HG02642 (cell line): ENCODE measurements around the gene CEP250.
"Not testable (repeated sequence)": the region's sequence is repeated elsewhere in the genome, so short reads cannot be mapped to it uniquely, and the experiment has no call there.

Experiments
- ATAC-seq: cut with Tn5 transposase; IDR thresholded peaks from one replicate; pipeline ENCODE4 v1.9.1; 2021; ENCODE audit warnings: mild to moderate bottlenecking; ENCODE audit not compliant: unreplicated experiment, poor library complexity

The CEP250 gene

GRCh38 chr20:35517767-35518166, 62.4 kb downstream of the CEP250 start:
- ATAC-seq, result not testable (repeated sequence)

- ATAC-seq, result no peak
These were observed 63.6 kb downstream of the CEP250 start for GRCh38 chr20:35518955-35519354.

GRCh38 chr20:35523298-35523888, 68.0 kb downstream of the CEP250 start:
- ATAC-seq, result no peak

GRCh38 chr20:35525639-35526038, 70.2 kb downstream of the CEP250 start:
- no peak for ATAC-seq

GRCh38 chr20:35527122-35527769, 71.8 kb downstream of the CEP250 start:
- no peak for ATAC-seq

GRCh38 chr20:35529552-35529951, 74.2 kb downstream of the CEP250 start, which contains the start of gene C20orf173:
C20orf173 (minus strand) TSS chr20:35529652; CDS start chr20:35529373, 279 bp downstream.
- no peak for ATAC-seq

- peak; percentile 61 for ATAC-seq
These were observed 84.4 kb downstream of the CEP250 start for GRCh38 chr20:35539756-35540212.

GRCh38 chr20:35541118-35541782, 85.9 kb downstream of the CEP250 start:
- no peak for ATAC-seq

GRCh38 chr20:35541783-35542662, 86.6 kb downstream of the CEP250 start, which contains the start of gene ERGIC3:
ERGIC3 (plus strand) TSS chr20:35542078; CDS start chr20:35542098, 20 bp downstream.
- peak; percentile 88 for ATAC-seq

- no peak for ATAC-seq
These were observed 87.6 kb downstream of the CEP250 start for GRCh38 chr20:35542990-35543389.

- no peak for ATAC-seq
These were observed 89.0 kb downstream of the CEP250 start for GRCh38 chr20:35544436-35544835.

- ATAC-seq, result not testable (repeated sequence)
These were observed 89.5 kb downstream of the CEP250 start for GRCh38 chr20:35544941-35545340.

- ATAC-seq, result no peak
These were observed 90.7 kb downstream of the CEP250 start for GRCh38 chr20:35546127-35546526.

- ATAC-seq, result no peak
These were observed 91.9 kb downstream of the CEP250 start for GRCh38 chr20:35547329-35547728.

- no peak for ATAC-seq
These were observed 96.1 kb downstream of the CEP250 start for GRCh38 chr20:35551503-35551902.

- ATAC-seq, result no peak
These were observed 97.5 kb downstream of the CEP250 start for GRCh38 chr20:35552914-35553313.

GRCh38 chr20:35555461-35555860, 100.1 kb downstream of the CEP250 start:
- ATAC-seq, result not testable (repeated sequence)

- ATAC-seq, result no peak
These were observed 100.7 kb downstream of the CEP250 start for GRCh38 chr20:35555951-35556645.

GRCh38 chr20:35556871-35557270, 101.5 kb downstream of the CEP250 start:
- no peak for ATAC-seq

GRCh38 chr20:35558451-35558850, 103.1 kb downstream of the CEP250 start:
- no peak for ATAC-seq
